ENCODE measurements around the gene FASN.

The FASN gene

GRCh38 chr17:82116246-82116645, 18.2 kb upstream of the FASN start:
- H3K27ac ChIP-seq (ENCODE audit: low read length): no peak overlapping the region
- H3K9me3 ChIP-seq (ENCODE audit: control insufficient read depth in 1 of 2, low read length in 2 of 2): no peaks in the 10 kb centered on the region
- H3K4me1 ChIP-seq (ENCODE audit: control insufficient read depth in 1 of 2, insufficient read depth in 2 of 2, low read length in 2 of 2): peaks cover 0 to 3% of the 10 kb centered on the region in 2 donors
- H3K27me3 ChIP-seq (ENCODE audit: low read depth, low read length): no peaks in the 10 kb centered on the region
- no peak overlapping the region for H3K4me3 ChIP-seq (ENCODE audit: low read depth in 1 of 2, low read length in 2 of 2)
- H3K36me3 ChIP-seq (ENCODE audit: control insufficient read depth in 1 of 2, insufficient read depth in 2 of 2, low read length in 2 of 2): peaks cover 0 to 20% of the 10 kb centered on the region in 2 donors

GRCh38 chr17:82114872-82115271, 16.8 kb upstream of the FASN start:
- no peak overlapping the region for H3K27ac ChIP-seq (ENCODE audit: low read length)
- peaks cover 0 to 3% of the 10 kb centered on the region in 2 donors for H3K4me1 ChIP-seq (ENCODE audit: control insufficient read depth in 1 of 2, insufficient read depth in 2 of 2, low read length in 2 of 2)

GRCh38 chr17:82114447-82114846, 16.4 kb upstream of the FASN start:
- H3K27ac ChIP-seq (ENCODE audit: low read length): no peak overlapping the region
- peaks cover 0 to 20% of the 10 kb centered on the region in 2 donors for H3K36me3 ChIP-seq (ENCODE audit: control insufficient read depth in 1 of 2, insufficient read depth in 2 of 2, low read length in 2 of 2)
- H3K4me1 ChIP-seq (ENCODE audit: control insufficient read depth in 1 of 2, insufficient read depth in 2 of 2, low read length in 2 of 2): peaks cover 0 to 3% of the 10 kb centered on the region in 2 donors
- H3K9me3 ChIP-seq (ENCODE audit: control insufficient read depth in 1 of 2, low read length in 2 of 2): no peaks in the 10 kb centered on the region
- no peaks in the 10 kb centered on the region for H3K27me3 ChIP-seq (ENCODE audit: low read depth, low read length)
- H3K4me3 ChIP-seq (ENCODE audit: low read depth in 1 of 2, low read length in 2 of 2): no peak overlapping the region

More at GRCh38 chr17:82114872-82115271, 16.8 kb upstream of the FASN start:
- H3K4me3 ChIP-seq (ENCODE audit: low read depth in 1 of 2, low read length in 2 of 2): no peak overlapping the region
- no peaks in the 10 kb centered on the region for H3K9me3 ChIP-seq (ENCODE audit: control insufficient read depth in 1 of 2, low read length in 2 of 2)
- peaks cover 0 to 20% of the 10 kb centered on the region in 2 donors for H3K36me3 ChIP-seq (ENCODE audit: control insufficient read depth in 1 of 2, insufficient read depth in 2 of 2, low read length in 2 of 2)
- no peaks in the 10 kb centered on the region for H3K27me3 ChIP-seq (ENCODE audit: low read depth, low read length)

GRCh38 chr17:82113941-82114340, 15.9 kb upstream of the FASN start:
- Histone ChIP-seq H3K9me3 (ENCODE audit: control insufficient read depth in 1 of 2, low read length in 2 of 2) (no peaks in the 10 kb centered on the region), H3K4me1 (ENCODE audit: control insufficient read depth in 1 of 2, insufficient read depth in 2 of 2, low read length in 2 of 2) (no peaks in the 10 kb centered on the region), H3K36me3 (ENCODE audit: control insufficient read depth in 1 of 2, insufficient read depth in 2 of 2, low read length in 2 of 2) (peaks cover 0 to 20% of the 10 kb centered on the region in 2 donors), H3K27me3 (ENCODE audit: low read depth, low read length) (no peaks in the 10 kb centered on the region), H3K27ac (ENCODE audit: low read length) (no peak overlapping the region), H3K4me3 (ENCODE audit: low read depth in 1 of 2, low read length in 2 of 2) (no peak overlapping the region)

- no peak overlapping the region for H3K4me3 ChIP-seq (ENCODE audit: low read depth in 1 of 2, low read length in 2 of 2)
- peaks cover 1 to 20% of the 10 kb centered on the region in 2 donors for H3K36me3 ChIP-seq (ENCODE audit: control insufficient read depth in 1 of 2, insufficient read depth in 2 of 2, low read length in 2 of 2)
- no peaks in the 10 kb centered on the region for H3K27me3 ChIP-seq (ENCODE audit: low read depth, low read length)
- H3K9me3 ChIP-seq (ENCODE audit: control insufficient read depth in 1 of 2, low read length in 2 of 2): no peaks in the 10 kb centered on the region
- no peak overlapping the region for H3K27ac ChIP-seq (ENCODE audit: low read length)
- no peaks in the 10 kb centered on the region for H3K4me1 ChIP-seq (ENCODE audit: control insufficient read depth in 1 of 2, insufficient read depth in 2 of 2, low read length in 2 of 2)
Measured at GRCh38 chr17:82113422-82113821, 15.4 kb upstream of the FASN start.

GRCh38 chr17:82112914-82113311, 14.9 kb upstream of the FASN start:
- Histone ChIP-seq H3K36me3 (ENCODE audit: control insufficient read depth in 1 of 2, insufficient read depth in 2 of 2, low read length in 2 of 2) (peaks cover 3 to 16% of the 10 kb centered on the region in 2 donors), H3K9me3 (ENCODE audit: control insufficient read depth in 1 of 2, low read length in 2 of 2) (no peaks in the 10 kb centered on the region), H3K4me1 (ENCODE audit: control insufficient read depth in 1 of 2, insufficient read depth in 2 of 2, low read length in 2 of 2) (no peaks in the 10 kb centered on the region), H3K27me3 (ENCODE audit: low read depth, low read length) (no peaks in the 10 kb centered on the region), H3K4me3 (ENCODE audit: low read depth in 1 of 2, low read length in 2 of 2) (no peak overlapping the region), H3K27ac (ENCODE audit: low read length) (no peak overlapping the region)

- H3K27ac ChIP-seq (ENCODE audit: low read length): no peak overlapping the region
- H3K4me1 ChIP-seq (ENCODE audit: control insufficient read depth in 1 of 2, insufficient read depth in 2 of 2, low read length in 2 of 2): peaks cover 0 to 4% of the 10 kb centered on the region in 2 donors
- peaks cover 3 to 16% of the 10 kb centered on the region in 2 donors for H3K36me3 ChIP-seq (ENCODE audit: control insufficient read depth in 1 of 2, insufficient read depth in 2 of 2, low read length in 2 of 2)
- H3K4me3 ChIP-seq (ENCODE audit: low read depth in 1 of 2, low read length in 2 of 2): no peak overlapping the region
- H3K27me3 ChIP-seq (ENCODE audit: low read depth, low read length): no peaks in the 10 kb centered on the region
- no peaks in the 10 kb centered on the region for H3K9me3 ChIP-seq (ENCODE audit: control insufficient read depth in 1 of 2, low read length in 2 of 2)
Measured at GRCh38 chr17:82112181-82112913, 14.3 kb upstream of the FASN start.

GRCh38 chr17:82110298-82110697, 12.3 kb upstream of the FASN start:
- no peaks in the 10 kb centered on the region for H3K27me3 ChIP-seq (ENCODE audit: low read depth, low read length)
- no peaks in the 10 kb centered on the region for H3K9me3 ChIP-seq (ENCODE audit: control insufficient read depth in 1 of 2, low read length in 2 of 2)
- no peak overlapping the region for H3K27ac ChIP-seq (ENCODE audit: low read length)
- H3K4me1 ChIP-seq (ENCODE audit: control insufficient read depth in 1 of 2, insufficient read depth in 2 of 2, low read length in 2 of 2): peaks cover 7 to 22% of the 10 kb centered on the region in 2 donors
- peaks cover 3 to 16% of the 10 kb centered on the region in 2 donors for H3K36me3 ChIP-seq (ENCODE audit: control insufficient read depth in 1 of 2, insufficient read depth in 2 of 2, low read length in 2 of 2)
- no peak overlapping the region for H3K4me3 ChIP-seq (ENCODE audit: low read depth in 1 of 2, low read length in 2 of 2)

GRCh38 chr17:82108961-82109475, 11.0 kb upstream of the FASN start:
- no peaks in the 10 kb centered on the region for H3K27me3 ChIP-seq (ENCODE audit: low read depth, low read length)
- no peak overlapping the region for H3K4me3 ChIP-seq (ENCODE audit: low read depth in 1 of 2, low read length in 2 of 2)
- H3K27ac ChIP-seq (ENCODE audit: low read length): no peak overlapping the region
- H3K36me3 ChIP-seq (ENCODE audit: control insufficient read depth in 1 of 2, insufficient read depth in 2 of 2, low read length in 2 of 2): peaks cover 3 to 15% of the 10 kb centered on the region in 2 donors
- peaks cover 7 to 22% of the 10 kb centered on the region in 2 donors for H3K4me1 ChIP-seq (ENCODE audit: control insufficient read depth in 1 of 2, insufficient read depth in 2 of 2, low read length in 2 of 2)
- H3K9me3 ChIP-seq (ENCODE audit: control insufficient read depth in 1 of 2, low read length in 2 of 2): no peaks in the 10 kb centered on the region

- H3K9me3 ChIP-seq (ENCODE audit: control insufficient read depth in 1 of 2, low read length in 2 of 2): no peaks in the 10 kb centered on the region
- H3K36me3 ChIP-seq (ENCODE audit: control insufficient read depth in 1 of 2, insufficient read depth in 2 of 2, low read length in 2 of 2): peaks cover 3 to 10% of the 10 kb centered on the region in 2 donors
- no peak overlapping the region for H3K27ac ChIP-seq (ENCODE audit: low read length)
- no peak overlapping the region for H3K4me3 ChIP-seq (ENCODE audit: low read depth in 1 of 2, low read length in 2 of 2)
- H3K4me1 ChIP-seq (ENCODE audit: control insufficient read depth in 1 of 2, insufficient read depth in 2 of 2, low read length in 2 of 2): peaks cover 7 to 22% of the 10 kb centered on the region in 2 donors
- H3K27me3 ChIP-seq (ENCODE audit: low read depth, low read length): no peaks in the 10 kb centered on the region
Measured at GRCh38 chr17:82108496-82108945, 10.5 kb upstream of the FASN start.

- peaks cover 7 to 22% of the 10 kb centered on the region in 2 donors for H3K4me1 ChIP-seq (ENCODE audit: control insufficient read depth in 1 of 2, insufficient read depth in 2 of 2, low read length in 2 of 2)
- no peak overlapping the region for H3K27ac ChIP-seq (ENCODE audit: low read length)
- H3K4me3 ChIP-seq (ENCODE audit: low read depth in 1 of 2, low read length in 2 of 2): no peak overlapping the region
- H3K27me3 ChIP-seq (ENCODE audit: low read depth, low read length): no peaks in the 10 kb centered on the region
- no peaks in the 10 kb centered on the region for H3K9me3 ChIP-seq (ENCODE audit: control insufficient read depth in 1 of 2, low read length in 2 of 2)
- H3K36me3 ChIP-seq (ENCODE audit: control insufficient read depth in 1 of 2, insufficient read depth in 2 of 2, low read length in 2 of 2): peaks cover 3 to 6% of the 10 kb centered on the region in 2 donors
Measured at GRCh38 chr17:82108038-82108437, 10.0 kb upstream of the FASN start.

Data from muscle layer of duodenum (tissue), 2 donors.